ENCODE measurements around the gene TRIM54.

The TRIM54 gene

GRCh38 chr2:27249159-27249890, 32.9 kb upstream of the TRIM54 start:
- no peak for DNase-seq (ENCODE audit: insufficient read length, low spot score)
- TF ChIP-seq, protein P1, sequence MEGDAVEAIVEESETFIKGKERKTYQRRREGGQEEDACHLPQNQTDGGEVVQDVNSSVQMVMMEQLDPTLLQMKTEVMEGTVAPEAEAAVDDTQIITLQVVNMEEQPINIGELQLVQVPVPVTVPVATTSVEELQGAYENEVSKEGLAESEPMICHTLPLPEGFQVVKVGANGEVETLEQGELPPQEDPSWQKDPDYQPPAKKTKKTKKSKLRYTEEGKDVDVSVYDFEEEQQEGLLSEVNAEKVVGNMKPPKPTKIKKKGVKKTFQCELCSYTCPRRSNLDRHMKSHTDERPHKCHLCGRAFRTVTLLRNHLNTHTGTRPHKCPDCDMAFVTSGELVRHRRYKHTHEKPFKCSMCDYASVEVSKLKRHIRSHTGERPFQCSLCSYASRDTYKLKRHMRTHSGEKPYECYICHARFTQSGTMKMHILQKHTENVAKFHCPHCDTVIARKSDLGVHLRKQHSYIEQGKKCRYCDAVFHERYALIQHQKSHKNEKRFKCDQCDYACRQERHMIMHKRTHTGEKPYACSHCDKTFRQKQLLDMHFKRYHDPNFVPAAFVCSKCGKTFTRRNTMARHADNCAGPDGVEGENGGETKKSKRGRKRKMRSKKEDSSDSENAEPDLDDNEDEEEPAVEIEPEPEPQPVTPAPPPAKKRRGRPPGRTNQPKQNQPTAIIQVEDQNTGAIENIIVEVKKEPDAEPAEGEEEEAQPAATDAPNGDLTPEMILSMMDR (IDR thresholded peaks at IDR 0.05; ENCODE audit: insufficient read depth, missing control alignments), result no peak
- no peak for FAIRE-seq

- DNase-seq (ENCODE audit: insufficient read length, low spot score) (peak; percentile 77), FAIRE-seq (no peak)
- TF ChIP-seq, protein P1 (IDR thresholded peaks at IDR 0.05; ENCODE audit: insufficient read depth, missing control alignments), result peak; percentile 84
These were observed 32.2 kb upstream of the TRIM54 start for GRCh38 chr2:27249891-27250651.

GRCh38 chr2:27250652-27251379, 31.4 kb upstream of the TRIM54 start:
- DNase-seq (ENCODE audit: insufficient read length, low spot score) (no peak), FAIRE-seq (no peak)
- TF ChIP-seq, protein P1 (IDR thresholded peaks at IDR 0.05; ENCODE audit: insufficient read depth, missing control alignments), result no peak

DNA sequence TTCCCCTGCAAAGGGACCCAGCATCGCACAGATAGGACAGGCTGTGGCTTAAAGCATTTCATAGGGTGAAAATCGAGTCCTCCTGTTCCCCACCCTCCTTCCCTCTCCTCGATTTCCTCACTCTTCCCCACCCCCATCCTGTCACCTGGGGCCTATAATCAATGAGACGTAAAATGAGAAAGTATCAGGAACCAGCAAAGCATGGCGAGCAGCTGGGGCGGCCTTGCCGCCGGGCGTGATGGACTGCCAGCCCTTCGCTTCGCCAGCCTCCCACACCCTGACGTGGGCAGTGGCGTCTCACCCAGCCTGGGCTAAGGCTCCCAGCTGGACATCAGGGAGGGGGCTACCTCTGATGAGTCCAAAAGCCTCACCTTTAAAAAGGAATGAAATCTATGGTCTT, 30.5 kb upstream of the TRIM54 start:
- DNase-seq (ENCODE audit: insufficient read length, low spot score) (no peak), FAIRE-seq (no peak)
- TF ChIP-seq, protein P1 (IDR thresholded peaks at IDR 0.05; ENCODE audit: insufficient read depth, missing control alignments), result no peak

DNA sequence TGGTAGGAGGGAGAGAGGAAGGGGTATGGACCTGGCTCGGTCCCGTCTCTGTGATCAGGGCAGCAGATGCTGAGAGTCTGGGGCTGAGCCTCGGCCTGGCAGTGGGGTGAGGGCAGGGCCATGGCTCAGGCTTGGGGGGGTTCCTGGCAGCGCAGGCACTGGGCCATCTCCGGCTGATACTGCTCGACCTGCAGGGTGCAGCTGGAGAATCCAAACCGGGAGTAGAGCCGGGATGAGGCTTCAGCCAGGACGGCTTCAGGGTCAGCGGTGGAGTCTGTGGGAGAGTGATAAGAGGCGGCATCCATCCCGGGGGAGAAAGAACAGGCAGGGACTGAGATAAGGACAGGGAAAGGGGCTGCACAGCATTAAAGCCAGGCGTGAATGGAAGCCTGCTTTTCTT, 27.0 kb upstream of the TRIM54 start:
- no peak for FAIRE-seq
- DNase-seq (ENCODE audit: insufficient read length, low spot score), result no peak
- TF ChIP-seq, protein P1 (IDR thresholded peaks at IDR 0.05; ENCODE audit: insufficient read depth, missing control alignments), result no peak

DNA sequence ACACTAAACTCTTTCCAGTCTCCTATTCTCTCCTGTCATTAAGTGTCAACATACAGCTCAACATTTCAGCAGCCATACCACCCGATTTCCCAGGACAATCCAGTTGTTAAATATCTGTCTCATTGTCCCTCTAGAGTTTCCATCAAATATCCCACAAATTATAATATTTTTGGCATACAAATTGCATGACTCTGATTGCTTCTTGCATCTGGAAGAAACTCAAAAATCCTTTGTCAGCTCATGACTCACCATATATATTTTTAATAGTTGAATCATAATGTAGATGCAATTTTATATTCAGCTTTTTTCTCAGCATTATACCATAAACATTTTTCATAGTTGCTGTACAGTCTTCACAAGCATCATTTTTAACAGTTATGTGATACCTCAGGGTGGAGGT, 26.6 kb upstream of the TRIM54 start:
- FAIRE-seq (no peak), DNase-seq (ENCODE audit: insufficient read length, low spot score) (no peak)
- TF ChIP-seq, protein P1 (IDR thresholded peaks at IDR 0.05; ENCODE audit: insufficient read depth, missing control alignments), result no peak

Data from D721Med (cell line).